SK-N-SH (cell line): ENCODE data around the gene ENOX1.

Experiments used
- CTCF ChIP-seq: fragments of 200-600 bp; sonication (generic); IDR thresholded peaks from 2 replicates; pipeline ENCODE4 v1.6.1; 2017; ENCODE audit warnings: antibody characterized with exemption, mild to moderate bottlenecking, moderate library complexity
- ELF1 ChIP-seq: IDR thresholded peaks from 2 replicates; pipeline ENCODE4 v1.4.0; 2012
- JUND ChIP-seq: IDR thresholded peaks from 2 replicates; pipeline ENCODE4 v1.4.0; 2012
- NRF1 ChIP-seq: IDR thresholded peaks from 2 replicates; pipeline ENCODE4 v1.6.1; 2012; ENCODE audit warnings: low read depth, mild to moderate bottlenecking, low read length
- TAF1 ChIP-seq: IDR thresholded peaks from 2 replicates; pipeline ENCODE4 v1.6.1; 2012; ENCODE audit warnings: low read depth, mild to moderate bottlenecking, low read length, moderate library complexity, borderline replicate concordance

DNA sequence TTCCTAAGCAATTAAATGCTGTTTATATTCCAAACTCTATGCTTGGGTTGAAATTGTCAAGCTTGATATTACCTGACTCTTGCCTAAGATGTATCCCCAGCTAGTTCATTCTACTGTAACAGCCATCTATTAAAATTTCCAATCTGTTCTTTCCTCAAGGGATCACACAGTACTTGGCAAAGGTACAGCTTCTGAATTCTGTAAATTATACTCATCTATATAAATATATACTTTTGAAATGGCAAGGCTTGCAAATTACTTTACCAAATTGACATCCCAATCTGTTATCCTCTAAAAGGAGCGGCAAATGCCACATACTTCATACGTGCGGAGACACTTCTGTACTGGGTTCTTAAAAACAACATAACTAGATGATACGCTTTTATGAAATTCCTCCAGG lies 433.1 kb downstream of the ENOX1 start:
- TF ChIP-seq CTCF (no peak), TAF1 (no peak), ELF1 (no peak), JUND (no peak), NRF1 (no peak)
